Neutrophil (primary cell): ENCODE results near the gene BABAM2.
A peak's percentile ranks its signal among the peaks of the same experiment; 100 is the strongest.

ENCODE experiments used
- H3K27ac ChIP-seq: fragments of 200-600 bp; sonication (generic); 2 replicates; pipeline ENCODE4 v1.5.1; 2016; ENCODE audit warnings: mild to moderate bottlenecking, moderate library complexity
- H3K27me3 ChIP-seq: fragments of 200-600 bp; sonication (generic); 2 replicates; pipeline ENCODE4 v1.6.0; 2016; ENCODE audit warnings: mild to moderate bottlenecking
- H3K36me3 ChIP-seq: fragments of 200-600 bp; sonication (generic); 2 replicates; pipeline ENCODE4 v1.5.1; 2017
- H3K4me1 ChIP-seq, 2 experiments: fragments of 200-600 bp in 1 of 2; sonication (generic) in 1 of 2; 1 replicate in 1 of 2; 2 replicates in 1 of 2; pipeline versions ENCODE4 v1.5.1 to v1.6.1; 2013 to 2016; ENCODE audit warnings: low read depth in 1 of 2, low read length in 1 of 2, mild to moderate bottlenecking in 1 of 2, moderate library complexity in 1 of 2; ENCODE audit not compliant: control insufficient read depth in 1 of 2, insufficient read depth in 1 of 2
- H3K4me3 ChIP-seq, 2 experiments: fragments of 200-600 bp in 1 of 2; sonication (generic) in 1 of 2; 1 replicate in 1 of 2; 2 replicates in 1 of 2; pipeline ENCODE4 v1.5.1; 2013 to 2016; ENCODE audit warnings: low read depth in 1 of 2, low read length in 1 of 2, mild to moderate bottlenecking in 1 of 2, moderate library complexity in 1 of 2
- H3K9me3 ChIP-seq: fragments of 200-600 bp; sonication (generic); 2 replicates; pipeline ENCODE4 v1.5.1; 2016
- TF ChIP-seq, protein P1 (sequence below): fragments of 200-600 bp; sonication (generic); IDR thresholded peaks from 2 replicates; pipeline ENCODE4 v1.5.1; 2016; ENCODE audit warnings: antibody characterized with exemption

Gene BABAM2

DNA sequence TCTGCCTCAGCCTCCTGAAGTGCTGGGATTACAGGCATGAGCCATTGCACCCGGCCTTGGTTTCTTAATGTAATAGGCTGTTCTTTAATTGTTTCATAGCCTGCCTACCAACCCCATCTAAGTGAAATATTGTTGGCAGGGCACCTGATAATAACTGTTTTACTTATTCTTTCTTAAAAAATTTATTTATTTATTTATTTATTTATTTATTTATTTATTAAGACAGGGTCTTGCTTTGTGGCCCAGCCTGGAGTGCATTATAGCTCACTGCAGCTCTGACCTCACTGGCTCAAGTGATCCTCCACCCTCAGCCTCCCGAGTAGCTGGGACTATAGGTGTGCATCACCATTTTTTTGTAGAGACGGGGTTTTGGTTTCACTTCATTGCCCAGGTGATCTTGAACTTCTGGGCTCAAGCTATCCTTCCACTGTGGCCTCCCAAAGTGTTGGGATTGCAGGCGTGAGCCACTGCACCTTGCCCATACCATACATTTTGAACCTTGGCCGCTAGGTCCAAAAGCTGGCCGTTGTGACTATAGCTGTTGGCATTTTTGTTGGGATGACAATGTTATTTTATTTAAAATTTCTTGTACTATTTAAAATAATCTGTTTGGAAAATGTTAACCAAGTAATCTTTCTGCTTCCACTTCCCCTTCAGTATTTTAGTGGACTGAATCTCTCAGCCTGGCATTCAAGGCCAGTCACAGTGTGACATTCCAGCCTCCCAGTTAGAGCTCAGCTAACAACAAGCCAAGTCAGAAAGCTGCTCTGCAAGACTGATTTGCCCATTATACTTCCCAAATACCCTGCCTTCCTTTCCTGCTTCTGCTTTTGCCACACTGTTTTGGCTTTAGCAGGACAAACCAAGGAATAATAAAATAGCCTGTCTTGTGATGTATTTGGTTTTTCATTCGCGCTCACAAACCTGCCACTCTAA is 52.4 kb downstream of the BABAM2 start:
- TF ChIP-seq, protein P1, sequence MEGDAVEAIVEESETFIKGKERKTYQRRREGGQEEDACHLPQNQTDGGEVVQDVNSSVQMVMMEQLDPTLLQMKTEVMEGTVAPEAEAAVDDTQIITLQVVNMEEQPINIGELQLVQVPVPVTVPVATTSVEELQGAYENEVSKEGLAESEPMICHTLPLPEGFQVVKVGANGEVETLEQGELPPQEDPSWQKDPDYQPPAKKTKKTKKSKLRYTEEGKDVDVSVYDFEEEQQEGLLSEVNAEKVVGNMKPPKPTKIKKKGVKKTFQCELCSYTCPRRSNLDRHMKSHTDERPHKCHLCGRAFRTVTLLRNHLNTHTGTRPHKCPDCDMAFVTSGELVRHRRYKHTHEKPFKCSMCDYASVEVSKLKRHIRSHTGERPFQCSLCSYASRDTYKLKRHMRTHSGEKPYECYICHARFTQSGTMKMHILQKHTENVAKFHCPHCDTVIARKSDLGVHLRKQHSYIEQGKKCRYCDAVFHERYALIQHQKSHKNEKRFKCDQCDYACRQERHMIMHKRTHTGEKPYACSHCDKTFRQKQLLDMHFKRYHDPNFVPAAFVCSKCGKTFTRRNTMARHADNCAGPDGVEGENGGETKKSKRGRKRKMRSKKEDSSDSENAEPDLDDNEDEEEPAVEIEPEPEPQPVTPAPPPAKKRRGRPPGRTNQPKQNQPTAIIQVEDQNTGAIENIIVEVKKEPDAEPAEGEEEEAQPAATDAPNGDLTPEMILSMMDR = no peak
- Histone ChIP-seq H3K27ac (peak overlapping the region; percentile 25), H3K9me3 (no peaks in the 10 kb centered on the region), H3K36me3 (no peaks in the 10 kb centered on the region), H3K27me3 (no peaks in the 10 kb centered on the region), H3K4me3 (no peak overlapping the region), H3K4me1 (peaks cover 5 to 6% of the 10 kb centered on the region in 2 experiments)

DNA sequence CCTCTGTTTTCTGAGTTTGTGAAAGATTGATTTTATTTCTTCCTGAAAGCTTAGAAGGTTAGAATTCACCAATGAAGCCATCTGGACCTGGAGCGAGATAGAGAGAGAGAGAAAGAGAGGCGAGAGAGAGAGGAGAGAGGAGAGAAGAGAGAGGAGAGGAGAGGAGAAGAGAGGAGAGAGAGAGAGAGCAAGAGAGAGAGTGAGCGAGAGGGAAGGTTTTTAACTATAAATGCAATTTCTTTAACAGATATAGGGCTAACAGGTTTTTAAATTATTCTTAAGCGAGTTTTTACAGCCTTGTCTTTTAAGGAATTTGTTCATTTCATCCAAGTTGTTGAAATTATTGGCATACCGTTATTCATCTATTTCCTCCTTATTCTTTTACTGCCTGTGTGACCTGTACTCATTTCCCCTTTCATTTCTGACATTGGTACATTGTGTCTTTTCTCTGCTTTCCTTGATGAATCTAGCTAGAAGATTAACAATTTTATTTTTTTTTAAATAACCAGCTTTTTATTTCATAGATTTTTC is 56.1 kb downstream of the BABAM2 start:
- peaks cover 5 to 6% of the 10 kb centered on the region in 2 experiments for H3K4me1 ChIP-seq
- H3K27ac ChIP-seq = peak overlapping the region; percentile 1
- H3K36me3 ChIP-seq = no peaks in the 10 kb centered on the region
- TF ChIP-seq, protein P1 = no peak
- H3K4me3 ChIP-seq = no peak overlapping the region
- no peaks in the 10 kb centered on the region for H3K27me3 ChIP-seq
- no peaks in the 10 kb centered on the region for H3K9me3 ChIP-seq

DNA sequence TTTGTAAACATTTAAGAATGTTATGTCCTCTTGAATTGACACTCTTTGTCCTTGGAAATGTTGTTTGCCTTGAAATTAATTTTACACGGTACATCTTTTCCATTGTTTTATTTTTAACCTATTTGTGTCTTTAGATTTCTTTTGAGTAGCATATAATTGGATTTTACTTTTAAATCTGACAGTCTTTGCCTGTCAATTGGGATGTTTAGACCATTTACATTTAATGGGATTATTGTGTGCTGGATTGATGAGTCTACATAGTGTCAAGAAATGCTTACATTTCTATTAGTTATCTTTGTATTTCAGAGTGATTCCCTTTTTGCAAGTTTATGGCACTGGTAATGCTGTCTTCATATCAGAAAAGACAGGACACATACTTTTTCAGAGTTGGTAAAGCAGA is 61.5 kb downstream of the BABAM2 start:
- no peaks in the 10 kb centered on the region for H3K9me3 ChIP-seq
- H3K27ac ChIP-seq = no peak overlapping the region
- H3K4me3 ChIP-seq = no peak overlapping the region
- H3K4me1 ChIP-seq = peaks cover 34 to 35% of the 10 kb centered on the region in 2 experiments
- H3K36me3 ChIP-seq = no peaks in the 10 kb centered on the region
- no peaks in the 10 kb centered on the region for H3K27me3 ChIP-seq
- TF ChIP-seq, protein P1 = no peak

DNA sequence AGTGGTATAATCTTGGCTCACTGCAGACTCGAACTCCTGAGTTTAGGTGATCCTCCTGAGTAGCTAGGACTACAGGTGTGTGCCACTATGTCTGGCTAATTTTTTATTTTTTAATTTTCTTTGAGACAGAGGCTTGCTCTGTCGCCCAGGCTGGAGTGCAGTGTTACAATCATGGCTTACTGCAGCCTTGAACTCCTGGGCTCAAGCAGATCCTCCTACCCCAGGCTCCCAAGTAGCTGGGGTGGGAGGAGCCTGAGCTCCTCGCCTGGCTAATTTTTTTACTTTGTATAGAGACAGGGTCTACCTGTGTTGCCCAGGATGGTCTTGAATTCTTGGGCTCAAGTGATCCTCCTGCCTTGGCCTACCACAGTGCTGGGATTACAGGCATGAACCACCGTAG is 62.5 kb downstream of the BABAM2 start:
- Histone ChIP-seq H3K27ac (peak overlapping the region; percentile 31), H3K4me3 (no peak overlapping the region), H3K36me3 (no peaks in the 10 kb centered on the region), H3K27me3 (no peaks in the 10 kb centered on the region), H3K4me1 (peaks cover 44 to 45% of the 10 kb centered on the region in 2 experiments), H3K9me3 (no peaks in the 10 kb centered on the region)
- TF ChIP-seq, protein P1 = no peak

DNA sequence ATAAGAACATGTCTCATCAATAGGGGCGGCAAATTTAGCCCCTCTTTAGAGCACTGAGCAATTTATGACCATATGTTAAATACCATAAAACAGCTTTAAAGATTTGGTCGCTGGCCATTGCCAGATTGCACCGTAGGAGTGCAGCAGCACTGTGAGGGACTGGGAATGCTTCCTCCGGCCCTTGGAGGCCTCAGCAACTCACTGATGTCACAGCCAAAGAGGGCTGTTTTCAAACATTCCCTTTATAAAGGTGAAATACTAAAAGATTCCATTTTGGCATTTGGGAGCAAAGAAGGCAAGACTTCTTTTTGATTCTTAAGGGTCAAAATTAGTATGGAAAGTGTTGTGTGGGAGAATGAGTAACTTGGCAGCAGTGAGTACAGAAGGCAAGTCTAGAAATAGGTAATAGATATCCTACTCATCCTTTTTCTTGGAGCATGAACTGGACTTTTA is 63.7 kb downstream of the BABAM2 start:
- Histone ChIP-seq H3K36me3 (no peaks in the 10 kb centered on the region), H3K27ac (peak overlapping the region; percentile 88), H3K9me3 (no peaks in the 10 kb centered on the region), H3K27me3 (no peaks in the 10 kb centered on the region), H3K4me3 (no peak overlapping the region), H3K4me1 (peaks cover 56% of the 10 kb centered on the region in 2 experiments)
- TF ChIP-seq, protein P1 = no peak
